ENCODE results near the gene PIP4K2B. TPM values are rescaled to one million over a fixed set of nuclear protein-coding genes. Genes with fewer than 3 reads are reported as not detected.

PIP4K2B gene
- total and polyA plus RNA-seq, 2 donors from 2014 or later: 15.3 to 41.2 TPM

DNA sequence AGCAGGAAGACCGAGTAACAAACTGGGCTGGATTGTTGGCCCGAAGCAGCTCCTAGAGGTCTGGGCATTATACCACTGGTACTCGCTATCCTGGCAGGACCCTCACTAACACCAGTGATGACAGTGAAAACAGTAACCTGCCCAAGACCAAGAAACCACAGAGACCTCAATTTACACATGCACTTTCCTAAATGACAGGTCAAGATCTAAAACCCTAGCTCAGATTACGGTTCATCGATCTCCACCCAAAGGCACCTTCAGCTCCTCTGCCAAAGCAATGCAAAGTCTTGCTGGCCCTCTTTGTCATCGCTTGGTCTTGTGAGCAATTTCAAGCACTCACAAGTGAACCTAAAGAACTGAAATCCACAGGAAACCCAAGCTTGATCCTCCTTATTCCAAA, 1.5 kb downstream of the PIP4K2B start:
- peak overlapping the region; percentile 69 to 78 (median 78) for H3K4me3 ChIP-seq (ENCODE audit: low read length in 3 of 3)
- no peaks in the 10 kb centered on the region for H3K27me3 ChIP-seq (ENCODE audit: control insufficient read depth, insufficient read depth, low read length)
- H3K27ac ChIP-seq (ENCODE audit: low read depth in 2 of 2, low read length in 2 of 2): no peak overlapping the region
- peak overlapping the region in 1 of 3 donors; percentile 82 for H3K9ac ChIP-seq (ENCODE audit: low read length in 3 of 3)
- TF ChIP-seq CTCF (IDR thresholded peaks at IDR 0.05; ENCODE audit: borderline replicate concordance, extremely low read depth, insufficient read depth): no peak
- FAIRE-seq (no peak), DNase-seq (no peak)
- H3K4me1 ChIP-seq (ENCODE audit: control insufficient read depth in 2 of 3, insufficient read depth in 2 of 3, low read depth in 1 of 3, low read length in 3 of 3): peaks cover 5 to 22% (median 7%) of the 10 kb centered on the region in 3 donors
- H3K36me3 ChIP-seq (ENCODE audit: control insufficient read depth in 2 of 3, insufficient read depth in 3 of 3, low read length in 3 of 3): peaks cover 0 to 18% (median 12%) of the 10 kb centered on the region in 3 donors
- intact Hi-C loops (cut with DNase I): no loop called here
- no peaks in the 10 kb centered on the region for H3K9me3 ChIP-seq (ENCODE audit: control insufficient read depth in 2 of 3, insufficient read depth in 1 of 3, low read length in 3 of 3)

GRCh38 chr17:38797158-38797490, 2.2 kb downstream of the PIP4K2B start:
- DNase-seq (no peak), FAIRE-seq (no peak)
- H3K27me3 ChIP-seq (ENCODE audit: control insufficient read depth, insufficient read depth, low read length): no peaks in the 10 kb centered on the region
- H3K4me1 ChIP-seq (ENCODE audit: control insufficient read depth in 2 of 3, insufficient read depth in 2 of 3, low read depth in 1 of 3, low read length in 3 of 3): peaks cover 5 to 22% (median 7%) of the 10 kb centered on the region in 3 donors
- TF ChIP-seq CTCF (IDR thresholded peaks at IDR 0.05; ENCODE audit: borderline replicate concordance, extremely low read depth, insufficient read depth): no peak
- no peak overlapping the region for H3K27ac ChIP-seq (ENCODE audit: low read depth in 2 of 2, low read length in 2 of 2)
- H3K36me3 ChIP-seq (ENCODE audit: control insufficient read depth in 2 of 3, insufficient read depth in 3 of 3, low read length in 3 of 3): peaks cover 0 to 15% (median 6%) of the 10 kb centered on the region in 3 donors
- intact Hi-C loops (cut with DNase I): no loop called here
- H3K4me3 ChIP-seq (ENCODE audit: low read length in 3 of 3): peak overlapping the region in 2 of 3 donors; percentile 69 to 78
- H3K9me3 ChIP-seq (ENCODE audit: control insufficient read depth in 2 of 3, insufficient read depth in 1 of 3, low read length in 3 of 3): no peaks in the 10 kb centered on the region
- H3K9ac ChIP-seq (ENCODE audit: low read length in 3 of 3): peak overlapping the region in 2 of 3 donors; percentile 27 to 82

DNA sequence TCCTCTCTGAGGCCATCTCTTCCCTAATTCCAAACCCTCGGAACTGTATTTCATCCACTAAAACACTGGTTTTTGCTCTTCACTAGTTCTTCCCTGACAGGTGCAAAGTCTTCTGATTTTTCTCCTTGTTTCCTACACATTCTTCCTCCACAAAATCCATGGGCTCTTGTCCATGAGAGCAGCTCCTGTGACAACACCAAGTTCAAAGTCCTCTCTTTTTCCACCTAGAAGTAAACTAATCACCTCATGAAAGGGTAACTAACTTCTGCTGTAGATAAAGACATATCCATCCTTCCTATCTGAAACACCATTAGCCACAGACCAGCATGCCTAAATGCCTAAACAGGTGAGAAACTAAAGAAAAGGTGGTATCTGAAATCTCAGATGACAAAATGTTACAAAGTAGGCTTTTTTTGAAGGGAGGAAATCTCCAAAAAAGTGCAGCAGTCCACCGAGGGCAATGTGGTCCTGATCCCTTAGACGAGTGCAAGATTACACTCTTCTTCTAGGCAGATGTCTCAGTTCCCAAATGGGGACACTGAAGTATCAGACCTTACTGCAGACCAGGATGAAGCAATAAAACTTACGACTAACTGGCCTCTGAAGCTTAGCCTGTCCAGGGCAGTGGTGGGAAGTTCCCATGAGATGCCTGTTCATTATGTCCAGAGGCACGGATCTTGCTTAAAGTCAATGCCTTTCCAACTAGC, 2.8 kb downstream of the PIP4K2B start:
- H3K4me3 ChIP-seq (ENCODE audit: low read length in 3 of 3): peak overlapping the region in 2 of 3 donors; percentile 9 to 69
- H3K27me3 ChIP-seq (ENCODE audit: control insufficient read depth, insufficient read depth, low read length): no peaks in the 10 kb centered on the region
- H3K27ac ChIP-seq (ENCODE audit: low read depth in 2 of 2, low read length in 2 of 2): no peak overlapping the region
- FAIRE-seq: no peak
- peaks cover 5 to 22% (median 7%) of the 10 kb centered on the region in 3 donors for H3K4me1 ChIP-seq (ENCODE audit: control insufficient read depth in 2 of 3, insufficient read depth in 2 of 3, low read depth in 1 of 3, low read length in 3 of 3)
- intact Hi-C loops (cut with DNase I): no loop called here
- TF ChIP-seq CTCF (IDR thresholded peaks at IDR 0.05; ENCODE audit: borderline replicate concordance, extremely low read depth, insufficient read depth): no peak
- DNase-seq: no peak
- H3K36me3 ChIP-seq (ENCODE audit: control insufficient read depth in 2 of 3, insufficient read depth in 3 of 3, low read length in 3 of 3): peaks cover 0 to 10% (median 2%) of the 10 kb centered on the region in 3 donors
- H3K9ac ChIP-seq (ENCODE audit: low read length in 3 of 3): no peak overlapping the region
- no peaks in the 10 kb centered on the region for H3K9me3 ChIP-seq (ENCODE audit: control insufficient read depth in 2 of 3, insufficient read depth in 1 of 3, low read length in 3 of 3)

Data from kidney (tissue), 14 donors.